HG03571 (cell line): ENCODE measurements around the gene LEF1.
A peak's percentile ranks its signal among the peaks of the same experiment; 100 is the strongest.

Source experiments
- ATAC-seq: cut with Tn5 transposase; IDR thresholded peaks from one replicate; pipeline ENCODE4 v1.9.1; 2021; ENCODE audit not compliant: unreplicated experiment

LEF1 gene

GRCh38 chr4:108175966-108176365, 7.2 kb upstream of the LEF1 start:
- ATAC-seq: no peak

GRCh38 chr4:108174856-108175255, 6.1 kb upstream of the LEF1 start:
- ATAC-seq: no peak

- ATAC-seq: no peak
These were observed 4.9 kb upstream of the LEF1 start for GRCh38 chr4:108173599-108174057.

GRCh38 chr4:108172753-108173598, 4.2 kb upstream of the LEF1 start:
- ATAC-seq: peak; percentile 28

GRCh38 chr4:108172231-108172752, 3.6 kb upstream of the LEF1 start:
- peak; percentile 16 for ATAC-seq

- ATAC-seq: no peak
These were observed 2.9 kb upstream of the LEF1 start for GRCh38 chr4:108171339-108172230.

- no peak for ATAC-seq
These were observed 2.1 kb upstream of the LEF1 start for GRCh38 chr4:108170631-108171338.

GRCh38 chr4:108169664-108170063, 932 bp upstream of the LEF1 start:
- no peak for ATAC-seq

- no peak for ATAC-seq
These were observed 517 bp downstream of the LEF1 start for GRCh38 chr4:108168160-108168670.

- no peak for ATAC-seq
These were observed 2.1 kb downstream of the LEF1 start for GRCh38 chr4:108166441-108167315.

GRCh38 chr4:108166038-108166437, 2.7 kb downstream of the LEF1 start:
- no peak for ATAC-seq

GRCh38 chr4:108165586-108165985, 3.1 kb downstream of the LEF1 start:
- no peak for ATAC-seq

GRCh38 chr4:108163351-108163750, 5.4 kb downstream of the LEF1 start:
- ATAC-seq: no peak

GRCh38 chr4:108160741-108161352, 7.9 kb downstream of the LEF1 start:
- ATAC-seq: no peak

GRCh38 chr4:108159845-108160244, 8.9 kb downstream of the LEF1 start:
- no peak for ATAC-seq

GRCh38 chr4:108157655-108158054, 11.1 kb downstream of the LEF1 start:
- ATAC-seq: no peak

- ATAC-seq: no peak
These were observed 12.3 kb downstream of the LEF1 start for GRCh38 chr4:108156391-108156790.

GRCh38 chr4:108155373-108155772, 13.4 kb downstream of the LEF1 start:
- no peak for ATAC-seq

GRCh38 chr4:108152980-108153379, 15.8 kb downstream of the LEF1 start:
- ATAC-seq: no peak
